ENCODE results near the gene CAPN9. TPM values are rescaled to one million over a fixed set of nuclear protein-coding genes. Genes with fewer than 3 reads are reported as not detected.

The CAPN9 gene
- total RNA-seq, 1 donor from 2014 or later, result 0.16 TPM

Small RNAs within 50 kb of the gene (small RNA-seq; reads per million reads assigned to genes)
- gene RNA5SP79, result not detected

Other genes starting within 250 kb of the CAPN9 start
- 36.3 TPM for gene COG2, start 104.9 kb upstream of the CAPN9 start, total RNA-seq
- gene AGT, start 33.3 kb upstream of the CAPN9 start, total RNA-seq, result 9.8 TPM
- gene C1orf198, start 121.1 kb downstream of the CAPN9 start, total RNA-seq, result 14.5 TPM
- 56.1 TPM for gene TTC13, start 231.5 kb downstream of the CAPN9 start, total RNA-seq
- 17.2 TPM for gene ARV1, start 231.7 kb downstream of the CAPN9 start, total RNA-seq

Measured in occipital lobe (tissue), 2 donors.